Measurements from ENCODE around the gene METTL8. TPM values are rescaled to one million over a fixed set of nuclear protein-coding genes. Genes with fewer than 3 reads are reported as not detected.

METTL8 gene
- polyA plus RNA-seq, 1 of the 3 experiments (the other 2 are of a cell fraction), result 5.1 TPM

GRCh38 chr2:171289316-171289715 is 144.5 kb downstream of the METTL8 start:
- H3K27me3 ChIP-seq (ENCODE audit: insufficient read depth), result no peaks in the 10 kb centered on the region
- H3K36me3 ChIP-seq (replicated peaks in 1 of 2; ENCODE audit: control insufficient read depth in 1 of 2, insufficient read depth in 2 of 2, low read length in 1 of 2), result no peaks in the 10 kb centered on the region
- TF ChIP-seq PBX3 (IDR thresholded peaks at IDR 0.05) (no peak), SIN3A (IDR thresholded peaks at IDR 0.05; ENCODE audit: borderline replicate concordance, low read depth, low read length) (no peak), FOSL2 (IDR thresholded peaks at IDR 0.05; ENCODE audit: borderline replicate concordance, low read depth) (no peak), MEF2A (IDR thresholded peaks at IDR 0.05; ENCODE audit: borderline replicate concordance, low read depth) (no peak), CTCF (IDR thresholded peaks at IDR 0.05) (no peak), GABPA (IDR thresholded peaks at IDR 0.05; ENCODE audit: low read depth) (no peak), FOXM1 (IDR thresholded peaks at IDR 0.05; ENCODE audit: low read depth) (no peak), CHD2 (IDR thresholded peaks at IDR 0.05; ENCODE audit: low read length, partially characterized antibody) (no peak), RAD21 (IDR thresholded peaks at IDR 0.05; ENCODE audit: low read length) (no peak), JUND (IDR thresholded peaks at IDR 0.05) (no peak), GATA2 (CRISPR knock-in tag; IDR thresholded peaks at IDR 0.05) (no peak)
- no peak overlapping the region for H3K9ac ChIP-seq
- no peaks in the 10 kb centered on the region for H3K9me2 ChIP-seq
- H2AFZ ChIP-seq (ENCODE audit: low read depth), result no peak overlapping the region; the same call in 1 of the 2 replicates
- no peak for DNase-seq
- H4K20me1 ChIP-seq (ENCODE audit: insufficient read depth), result no peaks in the 10 kb centered on the region
- H3K79me2 ChIP-seq (ENCODE audit: insufficient read depth), result no peaks in the 10 kb centered on the region
- H3K4me2 ChIP-seq, result no peak overlapping the region
- ChIA-PET POLR2A (no interaction called here), CTCF (no interaction called here)
- no peak overlapping the region for H3K27ac ChIP-seq (ENCODE audit: low read depth in 2 of 2, low read length in 1 of 2)
- no peaks in the 10 kb centered on the region for H3K9me3 ChIP-seq
- H3K4me3 ChIP-seq (ENCODE audit: low read depth in 2 of 2, low read length in 1 of 2), result no peak overlapping the region
- H3K4me1 ChIP-seq (ENCODE audit: control insufficient read depth in 1 of 2, insufficient read depth in 2 of 2, low read depth in 1 of 2, low read length in 1 of 2), result peaks cover 0 to 12% of the 10 kb centered on the region in 2 experiments; a peak in 2 of 4 replicates
- H3F3A ChIP-seq (replicated peaks; ENCODE audit: insufficient read depth), result no peaks in the 10 kb centered on the region

- Histone ChIP-seq H3K27me3 (ENCODE audit: insufficient read depth) (no peaks in the 10 kb centered on the region), H3K9me2 (no peaks in the 10 kb centered on the region), H3F3A (replicated peaks; ENCODE audit: insufficient read depth) (no peaks in the 10 kb centered on the region), H3K36me3 (replicated peaks in 1 of 2; ENCODE audit: control insufficient read depth in 1 of 2, insufficient read depth in 2 of 2, low read length in 1 of 2) (no peaks in the 10 kb centered on the region), H3K4me1 (ENCODE audit: control insufficient read depth in 1 of 2, insufficient read depth in 2 of 2, low read depth in 1 of 2, low read length in 1 of 2) (peaks cover 0 to 12% of the 10 kb centered on the region in 2 experiments; a peak in 2 of 4 replicates), H2AFZ (ENCODE audit: low read depth) (peak overlapping the region; percentile 20; the same call in 1 of the 2 replicates), H3K4me3 (ENCODE audit: low read depth in 2 of 2, low read length in 1 of 2) (no peak overlapping the region), H4K20me1 (ENCODE audit: insufficient read depth) (no peaks in the 10 kb centered on the region), H3K9ac (no peak overlapping the region), H3K27ac (ENCODE audit: low read depth in 2 of 2, low read length in 1 of 2) (peak overlapping the region in 1 of 2 experiments; percentile 67; a peak in 1 of 4 replicates), H3K9me3 (no peaks in the 10 kb centered on the region), H3K79me2 (ENCODE audit: insufficient read depth) (no peaks in the 10 kb centered on the region), H3K4me2 (no peak overlapping the region)
- no peak for DNase-seq
- ChIA-PET POLR2A (no interaction called here), CTCF (no interaction called here)
- 68% methylated on average over 4 of the region's 4 CpGs for WGBS (ENCODE audit: low lambda C conversion rate)
- TF ChIP-seq RFX5 (IDR thresholded peaks at IDR 0.05; ENCODE audit: low read length) (no peak), ZBTB33 (IDR thresholded peaks at IDR 0.05; ENCODE audit: borderline replicate concordance, low read depth) (no peak), IRF3 (IDR thresholded peaks at IDR 0.05; ENCODE audit: low read depth, low read length) (no peak), FOXM1 (IDR thresholded peaks at IDR 0.05; ENCODE audit: low read depth) (no peak), RAD21 (IDR thresholded peaks at IDR 0.05; ENCODE audit: low read length) (no peak), GABPA (IDR thresholded peaks at IDR 0.05; ENCODE audit: low read depth) (no peak), GATA2 (CRISPR knock-in tag; IDR thresholded peaks at IDR 0.05) (no peak), USF1 (IDR thresholded peaks at IDR 0.05; ENCODE audit: borderline replicate concordance, low read depth) (no peak), MXI1 (IDR thresholded peaks at IDR 0.05; ENCODE audit: low read depth, low read length) (no peak), PBX3 (IDR thresholded peaks at IDR 0.05) (no peak)
These were observed 146.2 kb downstream of the METTL8 start for GRCh38 chr2:171287611-171288010.
